IPS DF 4.7 (cell line): ENCODE measurements around the gene AUTS2.

ENCODE experiments used
- DNase-seq: peaks from one replicate; pipeline ENCODE4 v3.0.0-alpha.2; 2013; ENCODE audit warnings: low spot score; ENCODE audit errors: extremely low read depth

The AUTS2 gene

DNA sequence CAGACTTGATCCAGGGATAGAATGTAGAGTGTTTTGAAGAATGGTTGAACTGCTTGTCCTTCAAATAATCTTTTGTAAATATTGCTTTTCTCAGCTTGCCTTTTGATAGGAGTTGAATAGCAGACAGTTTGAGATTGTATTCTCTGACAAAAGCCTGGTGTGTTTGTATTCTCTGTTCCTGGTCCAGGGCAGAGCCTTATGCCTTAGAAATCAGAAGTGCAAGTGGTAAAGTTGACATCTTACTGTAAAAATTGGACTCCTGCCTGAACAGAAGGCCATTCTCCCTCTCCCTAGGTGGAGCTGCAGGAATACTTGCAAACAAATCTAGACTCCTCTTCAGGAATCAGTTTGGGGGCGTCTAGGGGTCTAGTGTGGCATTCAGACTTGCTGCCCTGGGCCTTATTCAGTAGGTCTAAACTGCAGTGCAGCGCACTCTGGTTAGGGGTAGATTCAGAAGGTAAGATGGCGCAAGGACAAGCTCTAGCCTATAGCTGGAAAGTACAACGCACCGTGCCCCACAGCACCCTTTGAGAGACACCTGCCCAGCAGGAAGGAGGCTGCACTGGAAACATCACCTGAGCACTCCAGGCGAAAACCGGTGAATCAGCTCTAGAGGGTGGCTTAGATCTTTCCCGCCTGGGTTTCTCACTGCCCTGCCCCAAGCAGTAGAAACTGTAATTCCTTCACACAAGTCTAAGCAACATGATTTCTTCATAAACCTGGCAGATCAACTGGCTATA is 925.1 kb downstream of the AUTS2 start:
- DNase-seq: no peak

DNA sequence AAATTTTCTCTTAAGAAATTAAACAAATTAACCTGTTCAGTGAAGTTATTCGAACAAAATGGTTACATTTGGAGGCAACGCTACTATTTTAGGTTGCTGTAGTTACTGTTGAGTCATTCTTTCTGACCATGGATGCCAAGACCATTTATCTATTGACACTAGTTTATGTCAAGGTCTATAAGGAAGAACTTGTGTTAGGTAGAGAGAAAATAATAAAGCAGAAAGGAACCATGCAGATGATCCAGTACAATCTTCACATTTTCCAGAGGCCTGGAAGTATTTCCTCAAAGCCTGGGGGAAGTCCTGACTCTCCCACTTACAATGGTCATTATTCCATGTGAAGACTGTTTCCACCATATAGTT is 925.7 kb downstream of the AUTS2 start:
- DNase-seq: no peak

DNA sequence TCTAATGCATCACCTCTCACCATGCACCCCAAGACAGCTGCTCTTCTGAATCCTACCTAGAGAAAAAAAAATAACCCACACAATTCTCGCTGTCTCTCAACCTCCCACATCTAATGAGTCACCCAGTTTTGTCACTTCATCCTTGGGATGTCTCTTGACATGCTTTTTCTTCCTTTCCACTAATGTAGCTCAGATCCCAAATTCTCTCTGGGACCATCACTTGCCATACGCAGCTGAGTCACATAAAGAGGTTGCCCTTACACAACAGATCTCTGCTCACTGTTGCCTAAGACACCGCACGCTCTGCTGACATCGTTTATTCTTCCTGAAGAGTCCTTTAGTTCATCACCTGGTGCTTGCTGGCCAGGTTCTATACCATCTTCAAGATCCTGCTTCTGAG is 927.7 kb downstream of the AUTS2 start:
- no peak for DNase-seq

DNA sequence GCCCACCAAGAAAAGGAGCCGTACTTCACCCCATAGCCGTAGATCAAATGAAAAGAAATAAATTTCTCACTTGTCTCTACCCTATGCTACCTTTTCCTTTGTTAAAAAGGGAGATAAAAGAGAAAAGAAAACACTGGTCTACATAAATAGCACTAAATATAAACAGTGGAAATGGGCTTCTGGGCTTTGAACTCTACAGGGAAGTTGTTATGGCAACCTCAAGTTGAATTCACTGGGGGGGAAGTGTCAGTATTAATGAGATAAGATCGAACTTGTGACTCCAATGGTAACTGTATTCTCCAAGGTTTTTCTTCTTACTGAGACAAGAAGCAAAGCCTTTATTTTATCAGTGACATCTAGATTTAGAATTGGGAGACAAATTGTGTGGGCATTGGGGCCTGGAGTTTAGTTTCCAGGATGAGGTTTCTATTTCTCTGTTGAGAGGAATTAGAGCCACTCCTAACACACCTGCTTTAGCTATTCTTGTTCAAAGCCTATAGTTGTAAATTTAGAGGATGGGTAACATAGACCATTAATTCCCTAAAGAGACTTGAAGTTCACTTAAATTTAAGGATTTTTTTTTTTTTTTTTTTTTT is 929.3 kb downstream of the AUTS2 start:
- no peak for DNase-seq

DNA sequence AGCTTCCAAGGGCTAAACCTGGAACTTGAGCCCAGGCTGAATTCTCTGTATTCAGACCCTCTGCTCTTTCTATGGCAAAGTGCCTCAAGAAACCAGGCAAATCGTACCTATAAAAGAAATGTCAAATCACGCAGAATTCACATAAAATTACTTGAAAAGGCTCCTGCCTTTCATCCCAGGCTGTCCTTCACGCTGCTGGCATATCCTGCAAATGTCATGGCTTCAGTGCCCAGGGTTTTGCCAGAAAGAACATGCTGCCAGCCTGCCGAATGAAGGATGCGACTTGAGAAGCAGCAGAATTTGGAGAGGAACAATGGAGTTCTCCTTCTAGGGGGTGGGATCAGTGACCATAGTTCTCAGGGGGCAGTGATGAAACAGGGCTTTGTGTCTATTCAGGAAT is 931.2 kb downstream of the AUTS2 start:
- no peak for DNase-seq

DNA sequence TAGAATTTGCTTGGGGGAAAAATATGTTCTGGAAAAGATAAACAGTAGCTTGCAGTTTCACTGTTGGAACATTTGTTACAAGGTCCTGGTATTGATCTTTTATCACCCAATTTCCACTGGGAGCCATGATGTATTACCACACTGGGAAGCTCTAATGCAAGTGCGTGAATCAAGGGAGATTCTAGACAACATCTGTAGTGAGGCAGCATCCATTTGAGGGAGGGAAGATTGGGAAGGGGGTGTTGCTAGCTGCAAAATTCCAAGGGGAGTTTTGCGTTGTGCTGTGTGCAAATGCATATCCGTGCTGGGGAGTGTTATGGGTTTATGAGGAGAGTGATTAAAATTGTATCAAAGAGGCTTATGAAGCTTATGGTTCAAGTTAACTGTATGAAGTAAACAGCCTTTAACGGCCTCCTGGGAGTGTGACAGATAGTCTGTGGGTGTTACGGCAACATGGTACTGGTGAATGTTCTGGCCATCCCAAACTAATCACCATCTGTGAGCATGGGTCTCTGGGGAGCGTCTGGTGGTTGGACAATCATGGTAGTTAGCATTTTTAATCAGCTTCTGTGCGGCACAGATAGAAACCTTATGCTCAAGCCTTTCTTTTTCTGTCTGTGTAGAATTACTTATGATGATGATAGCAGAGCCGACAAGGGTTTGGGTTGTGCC is 931.8 kb downstream of the AUTS2 start:
- DNase-seq: no peak

DNA sequence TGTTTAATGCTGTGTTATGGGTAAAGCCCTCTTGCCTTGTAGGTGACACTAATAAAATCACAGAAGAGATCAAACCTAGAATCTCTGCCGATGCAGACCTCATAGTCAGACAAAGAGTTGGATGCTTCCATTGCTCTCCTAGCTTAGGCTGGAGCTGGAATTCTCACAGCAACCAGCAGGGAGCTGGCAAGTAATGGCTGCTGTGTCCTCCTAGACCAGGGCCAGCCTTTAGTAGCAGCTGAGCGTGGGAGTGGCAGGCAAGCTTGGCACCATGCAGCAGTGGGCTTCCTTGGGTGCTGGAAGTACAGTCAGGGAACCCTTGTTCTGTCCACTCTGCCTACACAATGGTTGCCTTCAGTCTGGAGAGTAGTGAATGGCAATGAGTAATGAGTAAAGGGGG is 935.3 kb downstream of the AUTS2 start:
- DNase-seq: no peak

DNA sequence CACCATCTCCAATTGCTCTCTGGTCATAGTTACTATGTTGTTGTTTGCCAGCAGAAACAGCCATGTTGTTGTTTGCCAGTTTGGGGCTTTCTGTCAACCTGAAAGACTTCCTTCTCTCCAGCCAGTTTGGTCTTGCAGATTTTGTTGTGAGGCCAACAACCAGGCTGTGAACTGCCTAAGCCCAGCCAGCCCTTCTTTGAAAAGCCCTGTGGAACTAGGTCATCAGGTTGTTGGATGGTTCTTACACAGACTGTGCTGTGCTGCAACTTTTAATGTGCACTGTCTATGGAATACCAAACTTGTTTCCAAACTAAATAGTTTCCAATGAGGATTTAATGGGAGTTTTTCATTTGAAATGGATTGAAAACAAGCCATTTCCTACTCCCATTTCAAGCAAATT is 940.9 kb downstream of the AUTS2 start:
- DNase-seq: no peak

DNA sequence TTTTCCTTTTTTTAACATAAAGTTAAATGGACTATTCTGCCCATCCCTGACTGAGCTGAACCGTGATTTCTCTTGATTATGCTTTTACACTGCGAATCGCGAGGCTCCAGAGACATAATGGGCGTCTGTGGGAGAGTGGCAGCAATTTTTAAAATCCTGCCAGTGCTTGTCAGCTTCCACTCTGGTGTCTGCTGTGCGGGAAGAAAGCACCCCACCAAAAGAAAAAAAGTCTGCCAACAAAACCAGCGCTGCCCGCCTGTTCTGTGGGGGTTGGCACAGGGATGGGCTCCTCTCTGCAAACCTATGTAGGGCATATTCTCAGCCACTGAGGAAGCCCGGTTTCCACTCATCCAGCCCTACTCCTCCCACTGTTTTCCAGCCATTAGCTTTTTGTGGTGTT is 941.3 kb downstream of the AUTS2 start:
- DNase-seq: no peak

DNA sequence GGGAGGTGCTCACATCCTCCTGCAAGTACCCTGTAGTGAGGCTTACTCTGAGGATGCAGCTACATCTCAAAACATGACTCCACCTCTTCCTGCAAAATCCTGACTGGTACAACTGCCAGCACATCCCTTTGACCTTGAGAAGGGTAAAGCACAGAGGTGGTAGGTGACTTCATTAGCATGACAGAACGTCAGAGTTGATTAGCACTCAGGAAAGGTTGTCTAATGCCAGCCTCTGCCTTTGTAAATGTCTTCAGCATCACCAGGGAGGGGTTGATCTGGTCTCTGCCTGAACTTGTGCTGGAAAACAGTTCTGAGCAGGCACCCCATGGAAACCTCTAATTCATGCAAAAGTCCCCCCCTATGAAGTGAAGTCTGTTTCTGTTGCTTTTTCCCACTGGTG is 942.4 kb downstream of the AUTS2 start:
- no peak for DNase-seq

DNA sequence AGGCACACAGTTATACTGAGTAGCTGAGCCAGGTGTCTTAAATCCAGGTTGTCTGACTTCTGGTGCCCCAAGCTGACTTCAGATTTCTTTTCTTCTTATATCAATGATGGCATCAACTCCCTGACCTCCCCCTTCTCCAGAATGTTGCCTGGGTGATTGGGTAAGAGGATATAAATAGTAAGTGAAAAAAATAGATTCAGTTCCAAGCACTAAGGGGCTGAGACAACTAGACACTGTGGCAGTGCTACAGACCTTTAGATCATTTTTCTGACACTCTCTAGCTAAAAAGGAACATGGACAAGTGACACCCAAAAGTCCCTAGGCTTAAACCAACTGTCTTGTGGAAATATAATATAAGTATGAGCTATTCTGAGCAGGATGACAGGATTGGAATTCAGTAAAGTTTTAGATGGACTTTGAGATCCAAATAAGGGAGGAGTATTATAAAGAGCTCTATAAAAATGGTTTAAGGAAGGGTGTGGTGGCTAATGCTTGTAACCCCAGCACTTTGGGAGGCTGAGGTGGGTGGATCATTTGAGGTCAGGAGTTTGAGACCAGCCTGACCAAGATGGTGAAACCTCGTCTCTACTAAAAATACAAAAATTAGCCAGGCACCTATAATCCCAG is 944.6 kb downstream of the AUTS2 start:
- DNase-seq: no peak

DNA sequence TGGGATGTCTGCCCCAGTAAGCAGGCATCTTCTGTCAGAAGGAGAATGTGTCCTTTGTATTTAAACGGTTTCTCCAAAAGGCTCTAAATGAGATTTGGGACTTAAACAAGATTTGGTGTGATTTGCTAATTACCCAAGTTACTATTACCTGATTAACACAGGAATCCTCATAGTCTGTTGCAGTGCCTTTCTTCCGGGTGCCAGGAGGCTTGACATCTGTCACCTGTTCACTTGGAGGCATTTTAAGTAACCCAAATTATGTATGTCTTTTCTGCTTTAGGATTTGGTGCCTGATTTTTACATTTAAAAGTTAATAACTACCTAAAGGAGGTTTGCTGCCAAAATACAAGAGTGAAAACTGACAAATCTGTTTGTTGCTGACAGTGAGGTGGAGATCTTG is 945.7 kb downstream of the AUTS2 start:
- no peak for DNase-seq

DNA sequence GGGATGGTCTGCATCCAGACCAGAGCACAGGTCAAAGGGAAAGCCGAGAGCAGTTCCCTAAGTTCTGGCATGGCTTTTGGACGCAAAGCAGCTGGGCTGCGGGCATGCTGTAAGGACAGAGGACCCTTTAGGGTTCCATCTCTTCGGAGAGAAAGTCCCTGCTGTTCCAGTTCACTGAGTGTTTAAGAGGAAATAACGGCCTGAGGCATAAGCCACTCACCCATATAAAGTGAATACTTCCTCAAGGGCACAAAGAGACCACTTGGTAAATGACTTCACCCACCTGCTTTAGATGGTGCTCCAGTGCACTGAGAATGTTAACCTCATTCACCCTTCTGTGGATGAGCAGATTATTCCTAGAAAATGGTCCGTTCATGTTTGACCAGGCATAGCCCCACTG is 946.9 kb downstream of the AUTS2 start:
- no peak for DNase-seq

DNA sequence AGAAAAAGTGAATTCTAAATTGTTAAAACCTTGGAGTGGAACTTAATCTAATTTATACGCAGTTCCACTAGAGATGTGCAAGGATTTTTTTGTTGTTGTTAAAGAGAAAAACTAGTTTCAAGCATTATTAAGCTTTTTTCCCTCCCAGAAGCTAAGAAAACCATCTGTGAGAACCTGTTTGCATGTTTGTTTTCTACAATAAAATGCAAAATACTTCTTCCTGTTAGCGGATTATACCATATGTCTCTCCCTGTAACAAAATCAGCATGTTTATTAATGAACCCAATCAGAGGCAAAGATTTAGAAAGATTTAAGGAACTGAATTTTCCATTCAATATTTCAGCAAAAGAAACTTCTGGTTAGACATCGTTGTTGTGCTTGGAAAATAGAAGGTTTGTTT is 953.9 kb downstream of the AUTS2 start:
- DNase-seq: no peak

DNA sequence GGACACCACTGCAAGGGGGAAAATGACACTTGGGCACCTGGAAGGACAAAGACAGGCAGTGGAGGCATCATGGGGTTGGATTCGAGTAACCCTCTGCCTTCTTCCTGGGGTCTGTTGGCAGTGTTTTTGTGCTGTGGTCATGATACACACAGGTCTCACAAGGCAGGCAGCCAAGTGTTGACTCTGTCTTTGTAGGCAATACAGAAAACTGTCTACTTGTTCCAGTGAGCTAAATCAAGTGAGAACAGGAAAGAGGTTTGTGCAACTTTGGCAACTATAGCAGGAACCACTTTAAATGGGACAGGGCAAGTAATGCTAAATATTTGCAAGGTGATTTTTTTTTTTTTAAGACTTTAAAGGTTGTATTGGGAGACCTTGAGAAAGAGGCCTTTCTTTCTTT is 955.1 kb downstream of the AUTS2 start:
- no peak for DNase-seq

DNA sequence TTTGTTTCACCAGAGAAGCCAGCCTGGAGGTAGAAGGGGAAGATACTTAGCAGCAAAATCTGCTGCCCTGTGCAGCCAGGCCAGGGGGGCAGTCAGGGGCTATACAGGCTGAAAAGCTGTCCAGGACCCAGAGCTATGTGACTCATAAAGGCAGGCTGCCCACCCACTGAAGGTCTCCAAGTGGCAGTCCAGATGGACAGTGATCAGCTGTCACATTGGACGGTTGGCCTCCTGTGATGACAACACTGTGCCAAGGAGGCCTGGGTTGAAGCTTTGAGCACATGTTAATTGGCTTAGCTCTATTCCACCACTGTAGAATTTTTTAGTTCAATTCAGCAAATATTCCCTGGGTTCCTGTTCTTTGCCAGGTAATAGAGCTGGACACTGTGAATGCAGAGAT is 956.4 kb downstream of the AUTS2 start:
- DNase-seq: no peak

DNA sequence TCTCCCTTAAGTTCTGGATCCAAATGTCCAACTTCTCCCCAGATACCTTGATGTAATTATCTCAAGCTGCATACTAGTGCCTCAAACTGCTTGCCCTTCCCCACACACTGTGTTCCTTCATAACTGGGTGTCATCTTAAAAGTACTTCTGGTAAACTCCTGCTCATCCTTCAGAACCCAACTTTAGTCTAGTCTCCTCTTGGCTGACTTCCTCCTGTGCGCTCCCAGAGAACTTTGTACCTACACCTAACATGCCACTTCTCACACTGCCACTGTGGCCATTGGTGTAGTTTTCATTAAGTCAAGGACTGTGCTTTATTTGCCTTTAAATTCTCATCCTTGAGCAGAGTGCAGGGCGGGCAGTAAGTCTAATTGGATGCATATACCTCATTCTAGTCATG is 958.5 kb downstream of the AUTS2 start:
- DNase-seq: no peak

DNA sequence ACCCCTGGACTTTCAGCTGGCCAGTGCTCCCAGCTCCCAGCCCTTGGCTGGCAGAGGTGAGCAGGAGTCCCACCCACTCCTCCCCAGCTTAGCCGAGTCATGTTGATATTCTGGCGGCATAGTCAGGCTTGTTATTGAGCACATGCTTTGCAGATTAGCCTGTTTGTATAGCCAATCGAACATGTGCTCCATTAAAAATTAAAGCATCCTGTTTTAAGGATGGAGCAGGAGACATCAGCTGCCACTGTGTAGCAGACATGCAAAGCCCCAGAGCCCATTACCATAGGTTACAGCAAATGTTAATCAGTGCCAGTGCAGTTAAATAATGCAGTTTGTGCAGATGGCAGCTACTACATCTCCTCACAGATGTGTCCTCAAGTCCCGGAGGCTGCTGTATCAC is 959.1 kb downstream of the AUTS2 start:
- DNase-seq: no peak

DNA sequence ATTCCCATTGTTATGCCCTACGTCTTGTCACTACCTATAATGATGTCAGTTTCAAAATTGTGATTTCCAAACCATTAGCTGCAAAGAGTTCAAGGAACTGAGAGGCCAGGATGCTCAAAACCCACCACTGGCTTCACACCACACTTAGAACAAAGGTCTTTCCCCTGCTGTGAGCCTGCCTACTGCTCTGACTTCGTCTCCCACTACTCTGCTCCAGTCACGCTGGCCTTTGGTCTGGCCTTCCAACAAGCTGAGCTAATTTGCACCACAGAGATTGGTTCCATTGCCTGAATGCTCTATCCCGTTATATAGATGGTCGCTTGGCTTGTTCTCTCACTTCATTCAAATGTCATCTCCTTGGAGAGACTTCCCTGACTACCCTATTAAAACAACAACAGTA is 961.5 kb downstream of the AUTS2 start:
- DNase-seq: no peak

DNA sequence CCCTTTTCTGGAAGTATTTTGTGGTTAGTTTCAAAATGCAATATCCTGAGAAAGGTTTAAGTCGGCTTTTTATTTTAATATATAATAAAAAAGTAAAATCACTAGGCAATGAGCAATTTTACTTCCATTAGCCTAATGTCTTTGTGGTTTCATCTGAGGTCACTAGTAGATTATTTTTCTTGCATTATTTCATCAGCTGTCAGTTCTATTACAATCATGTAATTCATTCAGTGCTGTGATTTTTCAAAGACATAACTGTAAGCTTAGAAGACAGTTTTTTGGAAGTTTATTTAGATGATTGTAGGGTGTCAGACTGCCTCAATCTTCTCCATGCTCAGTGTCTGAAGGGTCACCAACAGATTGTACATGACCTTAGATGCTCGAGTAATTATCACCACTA is 965.7 kb downstream of the AUTS2 start:
- no peak for DNase-seq

DNA sequence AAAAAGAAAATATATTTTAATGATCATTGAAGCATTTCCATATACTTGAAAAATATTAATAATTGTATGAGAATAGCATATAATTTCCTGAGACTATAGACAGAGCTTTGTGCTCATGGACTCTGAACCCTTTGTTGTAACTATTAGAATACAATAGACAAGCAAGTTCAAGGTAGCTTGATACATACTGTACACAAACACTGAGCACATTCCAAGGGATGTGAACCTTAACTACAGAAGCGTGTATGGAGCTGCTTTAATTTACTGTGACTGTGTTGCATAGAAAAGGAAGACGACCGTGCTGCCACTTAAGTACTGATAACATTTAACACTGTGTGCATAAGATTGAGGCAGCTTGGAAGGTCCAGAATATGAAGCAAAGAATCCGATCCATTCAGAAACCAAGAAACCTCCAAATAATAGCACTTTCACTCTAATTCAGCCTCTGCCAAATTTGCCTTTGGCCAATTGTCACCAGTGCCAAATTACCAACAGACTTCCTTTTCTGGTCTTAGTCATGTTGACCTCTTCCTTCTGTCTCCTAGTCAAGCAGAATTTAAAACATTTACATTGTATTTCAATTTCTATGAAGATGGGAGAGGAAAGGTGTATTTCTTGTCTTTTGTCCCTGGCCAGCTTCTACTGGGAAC is 967.6 kb downstream of the AUTS2 start:
- no peak for DNase-seq

DNA sequence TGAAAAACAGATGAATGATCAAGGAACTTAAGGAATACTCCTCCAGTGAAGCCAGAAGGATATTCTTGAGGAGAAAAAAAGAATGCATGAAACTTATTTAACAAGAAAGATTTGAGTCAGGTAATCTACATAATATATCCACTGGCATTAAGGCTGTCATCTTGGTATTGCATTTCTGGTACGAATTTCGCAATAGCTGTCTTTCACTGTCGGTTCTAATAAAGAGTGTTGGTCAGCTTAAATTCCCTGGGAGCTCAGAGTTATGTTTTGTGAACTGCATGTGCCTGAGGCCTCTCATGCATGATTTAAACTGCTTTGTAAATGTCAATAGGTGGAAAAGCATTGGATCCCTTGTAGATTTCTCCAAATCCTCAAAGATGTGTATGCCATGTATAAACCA is 968.4 kb downstream of the AUTS2 start:
- no peak for DNase-seq
